Activated CD4-positive, alpha-beta T cell treated with anti-CD3 and anti-CD28 coated beads, Interleukin-2, amount 10 ng/mL, durations not matched to agents 7 days and 5 days (primary cell): ENCODE measurements around the gene SIGLEC12. TPM values are rescaled to one million over a fixed set of nuclear protein-coding genes. Genes with fewer than 3 reads are reported as not detected.
"Not testable (repeated sequence)": the region's sequence is repeated elsewhere in the genome, so short reads cannot be mapped to it uniquely, and the experiment has no call there.

Experiments used
- CTCF ChIA-PET: fragments of 350-600 bp; sonication (Branson Sonifier 250); formaldehyde crosslinking; loops from one replicate; lab custom pipeline; 2021; ENCODE audit warnings: antibody characterized with exemption; lab: Charles Lee
- POLR2A ChIA-PET: fragments of 350-600 bp; sonication (Branson Sonifier 250); formaldehyde crosslinking; loops from one replicate; lab custom pipeline; 2021; ENCODE audit warnings: antibody characterized with exemption; lab: Charles Lee
- DNase-seq: peaks from one replicate; pipeline ENCODE4 v3.0.0-alpha.2; 2020
- H3K27ac Mint-ChIP-seq: one replicate; pipeline ENCODE4 v1.8.0; 2021; ENCODE audit warnings: mild to moderate bottlenecking, moderate library complexity, mixed read lengths
- H3K27me3 Mint-ChIP-seq: one replicate; pipeline ENCODE4 v1.8.0; 2021; ENCODE audit warnings: mixed read lengths
- H3K36me3 Mint-ChIP-seq: one replicate; pipeline ENCODE4 v1.8.0; 2021; ENCODE audit warnings: low read depth, mixed read lengths
- H3K4me1 Mint-ChIP-seq: one replicate; pipeline ENCODE4 v1.8.0; 2021; ENCODE audit warnings: mixed read lengths
- H3K4me3 Mint-ChIP-seq: one replicate; pipeline ENCODE4 v1.8.0; 2021; ENCODE audit warnings: mild to moderate bottlenecking, moderate library complexity, mixed read lengths
- H3K9me3 Mint-ChIP-seq: one replicate; pipeline ENCODE4 v1.8.0; 2021; ENCODE audit warnings: mixed read lengths
- total RNA-seq, 2 experiments: library from RNA; stranded (reverse); gene quantifications; one replicate each; pipeline ENCODE4 v1.2.3, GENCODE V29; 2021

The SIGLEC12 gene
- total RNA-seq, 2 experiments from 2014 or later, result 1.0 to 1.1 TPM

DNA sequence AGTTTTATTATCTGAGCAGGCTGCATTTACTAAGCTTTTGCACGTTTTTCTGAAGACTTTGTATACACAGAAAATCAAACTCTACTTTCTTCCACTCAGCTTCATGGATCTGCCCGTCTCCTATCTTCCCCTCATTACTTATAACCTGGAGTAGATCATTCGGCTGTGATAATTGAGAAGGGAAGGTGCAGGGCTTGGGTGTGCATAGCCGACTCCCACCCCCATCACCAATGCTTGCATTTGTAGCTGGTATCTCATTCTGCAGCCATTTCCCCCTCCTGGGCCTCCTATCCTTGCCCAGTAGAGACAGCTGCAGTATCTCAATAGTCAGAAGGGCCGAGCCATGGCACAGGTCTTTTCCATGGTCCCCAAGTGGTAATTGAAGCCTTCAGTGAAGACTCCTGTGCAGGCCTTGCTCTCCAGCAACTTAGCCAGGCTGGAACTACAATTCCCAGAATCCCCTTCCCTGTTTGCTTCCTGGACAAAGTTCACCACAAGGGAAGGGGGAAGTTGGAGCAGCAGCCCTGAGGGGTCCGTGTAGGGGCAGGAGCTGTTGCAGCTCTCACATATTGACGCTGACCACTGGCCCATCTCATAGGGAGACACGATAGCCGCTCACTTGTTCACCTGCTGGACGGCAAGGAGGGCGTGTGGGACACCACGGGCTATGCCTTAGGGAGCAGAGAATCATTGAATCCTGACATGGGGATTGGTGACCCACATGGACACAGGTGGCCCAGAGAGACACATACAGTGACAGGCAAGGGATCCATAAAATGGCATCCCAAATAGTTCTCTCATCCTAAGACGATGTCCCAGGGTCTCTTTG lies 41.2 kb downstream of the SIGLEC12 start:
- H3K9me3 Mint-ChIP-seq, result no peaks in the 10 kb centered on the region
- H3K36me3 Mint-ChIP-seq, result no peaks in the 10 kb centered on the region
- no peak for DNase-seq
- no peak overlapping the region for H3K4me3 Mint-ChIP-seq
- H3K4me1 Mint-ChIP-seq, result peaks cover 7% of the 10 kb centered on the region
- ChIA-PET CTCF (no interaction called here), POLR2A (no interaction called here)
- H3K27me3 Mint-ChIP-seq, result peaks cover 15% of the 10 kb centered on the region
- H3K27ac Mint-ChIP-seq, result no peak overlapping the region

DNA sequence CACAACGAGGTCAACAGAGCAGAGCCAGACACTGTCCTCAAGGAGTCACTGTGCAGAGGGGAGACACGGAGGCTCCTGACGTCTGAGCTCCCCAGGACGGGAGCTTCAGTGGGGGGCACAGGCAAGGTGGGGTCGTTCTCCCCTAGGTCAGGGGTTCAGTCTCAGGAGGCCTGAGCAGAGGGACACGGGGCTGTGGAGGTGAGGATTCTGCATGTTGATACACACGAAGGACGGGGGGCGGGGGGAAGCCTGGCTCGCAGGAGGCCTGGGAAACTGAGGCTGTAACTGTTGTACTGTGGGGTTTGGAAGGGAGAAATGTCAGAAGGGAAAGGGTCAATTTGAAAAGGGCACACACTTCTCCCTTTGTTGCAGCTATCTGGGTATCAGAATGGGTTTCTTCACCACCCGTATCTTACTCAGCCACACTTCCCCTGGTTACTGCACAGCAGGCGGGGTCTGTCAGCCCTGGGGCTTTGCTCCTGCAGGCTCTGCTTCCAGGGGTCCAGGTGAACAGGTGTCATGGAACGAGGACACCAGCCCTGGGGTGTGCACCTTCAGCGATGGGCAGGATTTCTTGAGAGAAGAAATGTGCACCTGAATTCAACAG lies 42.6 kb downstream of the SIGLEC12 start:
- Mint-ChIP-seq H3K36me3 (no peaks in the 10 kb centered on the region), H3K4me3 (no peak overlapping the region), H3K9me3 (no peaks in the 10 kb centered on the region), H3K4me1 (peaks cover 5% of the 10 kb centered on the region), H3K27ac (no peak overlapping the region), H3K27me3 (peaks cover 5% of the 10 kb centered on the region)
- ChIA-PET POLR2A (no interaction called here), CTCF (interaction anchor here (0.7 kb wide), 1 partner anchor 437 kb away, joined by 3 read pairs; no protein-coding TSS in a partner anchor)
- DNase-seq, result no peak

DNA sequence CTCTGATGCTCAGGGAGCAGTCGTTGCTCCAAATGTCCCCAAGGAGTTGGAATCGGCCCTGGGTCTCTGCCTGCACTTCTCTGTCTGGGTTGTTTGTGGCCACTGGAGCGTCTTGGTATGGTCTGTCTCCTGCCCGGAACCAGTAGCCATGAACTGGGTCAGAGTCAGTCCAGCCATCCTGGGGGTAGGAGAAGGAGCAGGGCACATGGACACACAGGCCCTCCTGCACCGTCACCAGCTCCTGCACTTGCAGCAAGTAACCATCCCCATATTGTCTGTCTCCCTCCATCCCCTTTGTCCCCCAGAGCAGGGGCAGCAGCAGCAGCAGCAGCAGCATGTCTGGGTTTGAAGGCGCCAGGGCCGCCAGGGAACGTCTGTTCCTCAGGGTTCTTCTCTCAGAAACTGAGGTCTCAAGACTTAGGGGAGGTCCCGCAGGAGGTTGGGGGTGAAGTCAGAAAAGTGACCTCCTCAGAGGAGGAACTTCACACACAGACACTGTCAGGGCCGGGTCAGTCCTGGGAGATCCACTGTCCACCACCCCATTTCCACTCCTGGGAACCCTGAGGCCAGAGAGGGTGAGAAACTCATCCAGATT lies 43.5 kb downstream of the SIGLEC12 start, which contains the start of gene SIGLEC8:
SIGLEC8 (minus strand) TSS at position 404 of the 595 bp plus-strand sequence; CDS start at position 337, 67 bp downstream.
- H3K27ac Mint-ChIP-seq, result no peak within 1 kb of the TSS
- no peak for DNase-seq
- peaks cover 5% of the 10 kb centered on the region for H3K27me3 Mint-ChIP-seq
- H3K4me3 Mint-ChIP-seq, result no peak within 1 kb of the TSS
- peaks cover 4% of the 10 kb centered on the region for H3K4me1 Mint-ChIP-seq
- ChIA-PET CTCF (interaction anchor here (0.7 kb wide), 1 partner anchor 438 kb away, joined by 3 read pairs; no protein-coding TSS in a partner anchor), POLR2A (no interaction called here)
- H3K36me3 Mint-ChIP-seq, result no peaks in the 10 kb centered on the region
- H3K9me3 Mint-ChIP-seq, result no peaks in the 10 kb centered on the region

DNA sequence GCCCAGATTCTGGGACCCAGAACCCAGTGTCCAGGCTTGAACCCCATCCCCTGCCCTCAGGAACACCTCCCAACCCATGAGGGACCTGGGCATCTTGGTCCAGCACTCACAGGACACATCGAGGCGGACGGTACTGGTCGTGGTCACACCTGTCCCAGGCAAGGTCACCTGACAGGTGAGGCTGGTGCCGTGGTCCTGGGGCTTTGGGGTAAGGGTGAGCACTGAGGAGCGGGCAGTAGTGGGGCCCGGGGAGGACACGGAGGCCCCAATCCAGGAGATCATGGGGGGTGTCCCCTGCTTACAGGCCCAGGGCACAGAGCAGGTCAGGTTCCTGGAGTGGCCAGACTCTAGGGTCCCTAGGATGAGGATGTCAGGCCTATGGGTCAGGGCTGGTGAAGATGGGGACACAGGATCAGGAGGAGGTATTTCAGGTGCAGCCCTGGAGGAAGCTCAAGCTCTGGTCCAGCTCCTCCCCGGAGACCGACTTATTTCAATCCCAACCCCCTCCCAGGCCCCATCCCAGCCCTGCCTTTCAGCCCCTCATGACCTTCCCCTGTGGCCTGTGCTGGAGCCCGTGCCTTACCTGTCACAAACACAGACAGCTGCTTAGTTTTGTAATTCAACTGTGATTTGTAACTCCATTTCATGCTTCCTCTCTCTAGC lies 44.1 kb downstream of the SIGLEC12 start:
- H3K9me3 Mint-ChIP-seq, result no peaks in the 10 kb centered on the region
- DNase-seq, result no peak
- H3K4me3 Mint-ChIP-seq, result no peak overlapping the region
- no peaks in the 10 kb centered on the region for H3K36me3 Mint-ChIP-seq
- CTCF ChIA-PET, result no interaction called here
- no peak overlapping the region for H3K27ac Mint-ChIP-seq
- POLR2A ChIA-PET, result no interaction called here
- H3K4me1 Mint-ChIP-seq, result no peaks in the 10 kb centered on the region
- no peaks in the 10 kb centered on the region for H3K27me3 Mint-ChIP-seq

DNA sequence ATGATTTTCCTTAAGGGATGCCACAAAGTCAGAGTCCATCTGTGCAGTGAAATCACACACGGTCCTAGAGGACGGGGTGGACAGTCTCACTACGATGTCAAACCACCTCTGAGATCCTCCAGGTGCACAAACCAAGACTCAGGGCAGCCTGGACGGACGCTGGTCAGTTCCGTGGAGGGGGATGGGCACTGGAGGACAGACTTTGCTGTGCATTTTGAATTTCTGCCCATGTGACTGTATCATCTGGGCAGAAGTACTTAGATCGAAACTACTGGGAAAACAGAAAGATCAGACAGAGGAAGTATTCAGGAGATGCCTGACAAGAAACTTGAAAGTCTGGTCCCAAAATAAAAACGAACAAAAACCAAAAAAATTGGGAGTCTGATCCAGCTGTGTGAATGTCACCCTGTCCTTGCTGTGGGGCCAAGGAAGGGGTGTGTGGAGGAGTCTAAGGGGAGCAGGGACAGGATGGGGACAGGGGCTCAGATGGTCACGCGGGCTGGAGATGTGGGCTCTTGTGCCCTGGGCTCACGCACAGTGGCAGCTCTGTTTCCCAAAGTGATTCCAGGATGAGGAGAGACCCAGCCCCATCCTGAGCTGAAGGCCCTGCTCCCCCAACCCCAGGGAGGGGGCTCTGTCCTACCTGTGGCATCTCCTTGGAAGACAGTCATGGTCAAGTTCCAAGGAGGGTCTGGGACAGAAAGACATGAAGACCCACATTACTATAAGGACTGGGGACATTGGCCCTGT lies 44.9 kb downstream of the SIGLEC12 start:
- DNase-seq, result no peak
- H3K4me1 Mint-ChIP-seq, result no peaks in the 10 kb centered on the region
- no peaks in the 10 kb centered on the region for H3K9me3 Mint-ChIP-seq
- no peaks in the 10 kb centered on the region for H3K27me3 Mint-ChIP-seq
- CTCF ChIA-PET, result no interaction called here
- no peaks in the 10 kb centered on the region for H3K36me3 Mint-ChIP-seq
- H3K27ac Mint-ChIP-seq, result no peak overlapping the region
- POLR2A ChIA-PET, result no interaction called here
- H3K4me3 Mint-ChIP-seq, result no peak overlapping the region

DNA sequence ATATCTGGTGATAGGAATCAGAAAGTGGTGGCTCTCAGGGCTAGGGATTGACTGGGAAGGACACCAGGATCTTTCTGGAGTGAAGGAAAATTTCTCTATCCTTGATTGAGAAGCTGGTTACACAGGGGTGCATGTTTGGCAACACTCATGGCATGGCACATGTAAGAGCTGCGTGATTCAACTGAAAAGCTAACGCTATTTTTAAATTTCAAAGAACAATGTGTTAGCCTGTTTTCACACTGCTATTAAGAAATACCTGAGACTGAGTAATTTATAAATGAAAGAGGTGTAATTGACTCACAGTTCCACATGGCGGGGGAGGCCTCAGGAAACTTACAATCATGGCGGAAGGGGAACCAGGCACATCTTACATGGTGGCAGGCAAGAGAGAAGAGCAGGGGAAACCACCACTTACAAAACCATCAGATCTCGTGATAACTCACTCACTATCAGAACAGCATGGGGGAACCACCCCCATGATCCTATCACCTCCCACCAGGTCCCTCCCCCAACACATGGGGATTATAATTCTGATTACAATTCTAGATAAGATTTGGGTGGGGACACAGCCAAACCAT lies 50.8 kb downstream of the SIGLEC12 start:
- Mint-ChIP-seq H3K4me1 (peaks cover 28% of the 10 kb centered on the region), H3K27ac (no peak overlapping the region), H3K9me3 (peaks cover 18% of the 10 kb centered on the region), H3K27me3 (no peaks in the 10 kb centered on the region), H3K4me3 (no peak overlapping the region), H3K36me3 (peaks cover 4% of the 10 kb centered on the region)
- ChIA-PET CTCF (no interaction called here), POLR2A (no interaction called here)
- no peak for DNase-seq

DNA sequence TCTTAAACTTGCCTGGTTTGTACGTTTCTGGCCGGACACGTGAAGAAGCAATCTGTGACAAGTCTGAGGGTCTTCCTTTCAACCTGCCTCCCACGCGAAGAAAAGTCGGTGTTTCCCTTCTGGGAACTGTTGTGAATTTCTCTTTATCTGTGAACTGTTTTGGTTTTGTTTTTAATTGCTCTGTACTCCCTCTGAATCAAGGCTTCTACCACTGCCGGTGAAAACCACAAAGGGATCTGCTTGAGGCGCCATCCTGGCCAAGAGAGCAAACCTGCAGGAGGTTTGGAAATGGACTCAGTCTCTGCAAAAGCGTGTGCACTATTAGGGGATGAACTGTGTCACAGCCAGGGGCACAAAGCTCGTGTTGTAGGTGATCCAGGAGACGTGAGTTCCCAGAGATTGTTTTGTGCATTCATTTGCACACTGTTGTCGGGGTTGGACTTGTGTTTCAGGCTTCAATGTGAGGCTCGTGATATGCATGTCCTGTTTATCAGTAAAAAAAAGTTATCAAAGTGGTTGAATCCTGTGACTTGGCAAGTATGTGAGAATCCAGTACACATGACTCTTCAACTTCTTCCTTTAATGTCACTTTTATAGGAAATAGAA lies 53.1 kb downstream of the SIGLEC12 start:
- Mint-ChIP-seq H3K4me3 (peak overlapping the region; percentile 43), H3K27me3 (peaks cover 12% of the 10 kb centered on the region), H3K9me3 (peaks cover 19% of the 10 kb centered on the region), H3K27ac (peak overlapping the region; percentile 72), H3K36me3 (peaks cover 4% of the 10 kb centered on the region), H3K4me1 (peaks cover 28% of the 10 kb centered on the region)
- POLR2A ChIA-PET, result no interaction called here
- DNase-seq, result peak; percentile 44
- CTCF ChIA-PET, result interaction anchor here (1.1 kb wide), 1 partner anchor 9 kb away, joined by 3 read pairs; no protein-coding TSS in a partner anchor

DNA sequence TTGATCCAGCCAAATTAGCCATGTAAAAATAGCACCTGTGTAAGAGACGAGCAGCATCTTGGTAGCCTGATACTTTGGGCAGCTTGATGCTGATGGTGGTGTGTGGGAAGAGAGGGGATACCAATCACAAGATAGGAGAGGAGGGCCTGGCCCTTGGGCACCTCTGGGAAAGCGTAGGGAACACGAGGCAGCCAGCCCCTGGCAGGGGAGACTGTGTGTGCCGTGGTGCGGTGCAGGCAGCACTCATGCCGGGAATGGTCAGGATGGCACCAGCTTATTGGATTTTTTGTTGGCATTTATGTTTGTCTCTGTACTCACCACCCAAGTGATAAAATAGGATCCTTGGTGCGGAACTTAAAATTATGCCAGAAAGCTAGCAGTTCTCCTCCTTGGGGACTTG lies 53.6 kb downstream of the SIGLEC12 start:
- H3K27me3 Mint-ChIP-seq, result peaks cover 14% of the 10 kb centered on the region
- ChIA-PET CTCF (interaction anchor here (1.1 kb wide), 2 partner anchors 9 to 14 kb away, joined by 3 read pairs; no protein-coding TSS in a partner anchor), POLR2A (no interaction called here)
- peaks cover 4% of the 10 kb centered on the region for H3K36me3 Mint-ChIP-seq
- H3K9me3 Mint-ChIP-seq, result peaks cover 19% of the 10 kb centered on the region
- no peak for DNase-seq
- H3K4me1 Mint-ChIP-seq, result peaks cover 33% of the 10 kb centered on the region
- no peak overlapping the region for H3K27ac Mint-ChIP-seq
- H3K4me3 Mint-ChIP-seq, result peak overlapping the region; percentile 43

DNA sequence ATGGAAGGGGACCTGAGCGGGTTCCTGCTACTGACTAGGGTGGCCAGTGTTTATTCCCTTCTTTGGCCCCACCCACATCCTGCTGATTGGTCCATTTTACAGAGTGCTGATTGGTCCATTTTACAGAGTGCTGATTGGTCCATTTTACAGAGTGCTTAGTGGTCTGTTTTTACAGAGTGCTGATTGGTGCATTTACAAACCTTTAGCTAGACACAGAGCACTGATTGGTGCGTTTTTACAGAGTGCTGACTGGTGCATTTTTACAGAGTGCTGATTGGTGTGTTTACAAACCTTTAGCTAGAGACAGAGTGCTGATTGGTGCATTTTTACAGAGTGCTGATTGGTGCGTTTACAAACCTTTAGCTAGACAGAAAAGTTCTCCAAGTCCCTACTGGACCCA lies 54.1 kb downstream of the SIGLEC12 start:
- Mint-ChIP-seq H3K27me3 (peaks cover 15% of the 10 kb centered on the region), H3K4me1 (peaks cover 35% of the 10 kb centered on the region), H3K9me3 (peaks cover 19% of the 10 kb centered on the region)
- DNase-seq, H3K36me3 Mint-ChIP-seq, H3K4me3 Mint-ChIP-seq, H3K27ac Mint-ChIP-seq, POLR2A ChIA-PET: not testable (repeated sequence)
- CTCF ChIA-PET, result interaction anchor here (1.1 kb wide), 2 partner anchors 8 to 14 kb away, joined by 3 read pairs; no protein-coding TSS in a partner anchor

DNA sequence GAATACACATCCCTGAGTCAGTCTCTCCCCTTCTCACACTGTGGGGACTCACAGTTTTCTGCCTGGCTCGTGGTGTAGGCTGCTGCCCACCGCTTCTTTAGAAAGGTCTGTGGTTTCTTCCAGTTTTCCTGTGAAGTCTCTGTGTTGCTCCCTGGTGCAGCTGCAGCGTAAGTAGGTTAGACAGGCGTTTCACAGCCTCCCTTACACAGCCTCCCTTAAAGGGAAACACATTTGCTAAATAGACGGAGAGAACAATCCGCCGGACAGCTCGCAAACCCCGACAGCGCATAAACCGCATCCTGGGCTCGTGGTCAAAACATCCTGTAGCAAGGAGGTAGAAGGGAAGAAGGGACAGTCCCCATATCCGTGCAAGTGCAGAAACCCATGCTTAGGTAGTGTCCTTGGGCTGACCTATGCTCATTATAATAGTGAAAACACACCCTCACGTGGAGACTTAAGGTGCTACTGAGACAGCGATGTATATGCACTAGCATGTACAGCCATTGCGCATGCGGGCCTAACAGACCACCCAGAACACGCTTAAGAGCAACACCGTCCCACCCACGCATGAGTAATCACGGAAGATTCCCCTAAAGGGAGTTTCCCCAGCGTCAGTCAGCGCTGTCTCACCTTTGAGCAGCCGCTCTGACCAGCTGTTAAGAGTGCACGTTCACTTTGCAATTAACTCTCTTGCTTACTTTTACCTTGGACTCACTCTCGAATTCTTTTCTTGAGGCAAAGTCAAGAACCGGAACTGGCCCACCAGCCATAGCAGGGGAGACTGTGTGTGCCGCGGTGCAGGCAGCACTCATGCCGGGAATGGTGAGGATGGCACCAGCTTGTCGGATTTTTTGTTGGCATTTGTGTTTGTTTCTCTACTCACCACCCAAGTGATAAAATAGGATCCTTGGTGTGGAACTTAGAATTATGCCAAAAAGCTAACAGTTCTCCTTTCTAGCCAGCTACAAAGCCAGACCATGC lies 59.9 kb downstream of the SIGLEC12 start:
- Mint-ChIP-seq H3K4me1 (peaks cover 45% of the 10 kb centered on the region), H3K27me3 (peaks cover 23% of the 10 kb centered on the region), H3K9me3 (peaks cover 3% of the 10 kb centered on the region), H3K4me3 (peak overlapping the region; percentile 57), H3K36me3 (peaks cover under 1% of the 10 kb centered on the region), H3K27ac (peak overlapping the region; percentile 73)
- ChIA-PET CTCF (interaction anchor here (0.7 to 4.6 kb wide), 6 partner anchors 46 to 215 kb away, joined by 3 to 20 read pairs (median 3); partner anchors contain the start of gene VSIG10L), POLR2A (interaction anchor here (0.6 kb wide), 1 partner anchor 695 kb away, joined by 3 read pairs; no protein-coding TSS in a partner anchor)
- peak; percentile 89 for DNase-seq
